IMR-90 (cell line): ENCODE results near the gene TMEM120A. TPM values are rescaled to one million over a fixed set of nuclear protein-coding genes. Genes with fewer than 3 reads are reported as not detected.

Experiments
- ATAC-seq: fragments of 200-7000 bp; cut with Tn5 transposase; 2 replicates; pipeline ENCODE4 v1.9.1; 2020; ENCODE audit warnings: low read depth, mild to moderate bottlenecking, moderate library complexity
- BruUV-seq: library from RNA; stranded (reverse); fragments of 400-500 nt; replicated peaks from 2 replicates; lab custom pipeline; 2021; lab: Mats Ljungman, UMichigan
- CTCF ChIA-PET: fragments of 300-600 bp; formaldehyde crosslinking; extraction: SDS; loops from one replicate; lab custom pipeline; 2021; ENCODE audit warnings: antibody characterized with exemption; lab: Yijun Ruan, JAX
- POLR2A ChIA-PET: fragments of 300-600 bp; sonication (Branson Sonifier 250); formaldehyde crosslinking; loops from one replicate; lab custom pipeline; 2022; ENCODE audit warnings: antibody characterized with exemption; ENCODE audit not compliant: unreplicated experiment; lab: Charles Lee
- DNase-seq: peaks from one replicate; pipeline ENCODE4 v3.0.0; 2013
- H2AFZ ChIP-seq: replicated peaks from 2 replicates; pipeline ENCODE3; 2013; ENCODE audit warnings: low read length, mild to moderate bottlenecking; ENCODE audit not compliant: poor library complexity
- H2AK5ac ChIP-seq: 2 replicates; pipeline ENCODE4 v1.6.1; 2013; ENCODE audit warnings: low read depth, low read length, inconsistent platforms
- H2AK9ac ChIP-seq: replicated peaks from 2 replicates; pipeline ENCODE3; 2013; ENCODE audit warnings: mild to moderate bottlenecking, low read depth, low read length, moderate library complexity; ENCODE audit not compliant: poor library complexity
- H2BK120ac ChIP-seq: 2 replicates; pipeline ENCODE4 v1.6.1; 2013; ENCODE audit warnings: low read depth, low read length, inconsistent platforms
- H2BK15ac ChIP-seq: 3 replicates; pipeline ENCODE4 v1.6.1; 2013; ENCODE audit warnings: low read depth, low read length, inconsistent platforms
- H2BK20ac ChIP-seq: 2 replicates; pipeline ENCODE4 v1.6.1; 2013; ENCODE audit warnings: low read depth, mild to moderate bottlenecking, inconsistent platforms, low read length, moderate library complexity
- H2BK5ac ChIP-seq: 2 replicates; pipeline ENCODE4 v1.6.1; 2013; ENCODE audit warnings: mild to moderate bottlenecking, low read depth, low read length, inconsistent platforms; ENCODE audit not compliant: poor library complexity, severe bottlenecking
- H3K14ac ChIP-seq: replicated peaks from 2 replicates; pipeline ENCODE4 v1.6.1; 2013; ENCODE audit warnings: low read depth, low read length, inconsistent platforms
- H3K18ac ChIP-seq: 2 replicates; pipeline ENCODE4 v1.6.1; 2013; ENCODE audit warnings: low read depth, low read length, control low read depth
- H3K23ac ChIP-seq: 2 replicates; pipeline ENCODE4 v1.6.1; 2013; ENCODE audit warnings: low read depth, low read length, inconsistent platforms
- H3K27ac ChIP-seq: 2 replicates; pipeline ENCODE4 v1.5.1; 2013; ENCODE audit warnings: mild to moderate bottlenecking, control low read depth, low read length; ENCODE audit not compliant: insufficient read depth
- H3K27me3 ChIP-seq: 2 replicates; pipeline ENCODE4 v1.6.1; 2013; ENCODE audit warnings: low read length; ENCODE audit not compliant: control insufficient read depth, insufficient read depth
- H3K36me3 ChIP-seq: 2 replicates; pipeline ENCODE4 v1.6.1; 2013; ENCODE audit warnings: low read length, mixed read lengths; ENCODE audit not compliant: control insufficient read depth, insufficient read depth
- H3K4ac ChIP-seq: 2 replicates; pipeline ENCODE4 v1.6.1; 2013; ENCODE audit warnings: low read depth, low read length, inconsistent platforms
- H3K4me1 ChIP-seq: 2 replicates; pipeline ENCODE4 v1.6.1; 2013; ENCODE audit warnings: low read length, mixed read lengths; ENCODE audit not compliant: control insufficient read depth, insufficient read depth
- H3K4me2 ChIP-seq: 2 replicates; pipeline ENCODE4 v1.6.1; 2013; ENCODE audit warnings: low read depth, mild to moderate bottlenecking, control low read depth, low read length, moderate library complexity
- H3K4me3 ChIP-seq: 2 replicates; pipeline ENCODE4 v1.5.1; 2013; ENCODE audit warnings: low read depth, mild to moderate bottlenecking, control low read depth, low read length, moderate library complexity; ENCODE audit not compliant: insufficient read depth
- H3K56ac ChIP-seq: 2 replicates; pipeline ENCODE4 v1.6.1; 2013; ENCODE audit warnings: low read length, inconsistent platforms; ENCODE audit not compliant: insufficient read depth; ENCODE audit errors: extremely low read depth
- H3K79me1 ChIP-seq, 2 experiments: 2 replicates each; pipeline ENCODE4 v1.6.1; 2013; ENCODE audit warnings: low read length in 2 of 2, inconsistent platforms in 1 of 2, low read depth in 1 of 2
- H3K9ac ChIP-seq: 2 replicates; pipeline ENCODE4 v1.6.1; 2013; ENCODE audit warnings: low read depth, low read length, control low read depth
- H3K9me1 ChIP-seq: 2 replicates; pipeline ENCODE4 v1.6.1; 2013; ENCODE audit warnings: low read length, inconsistent platforms; ENCODE audit not compliant: insufficient read depth
- H3K9me3 ChIP-seq: 2 replicates; pipeline ENCODE4 v1.6.1; 2013; ENCODE audit warnings: low read length; ENCODE audit not compliant: control insufficient read depth, insufficient read depth
- H4K20me1 ChIP-seq: 2 replicates; pipeline ENCODE4 v1.6.1; 2013; ENCODE audit warnings: low read length, inconsistent platforms; ENCODE audit not compliant: insufficient read depth
- H4K5ac ChIP-seq: 2 replicates; pipeline ENCODE4 v1.6.1; 2013; ENCODE audit warnings: mild to moderate bottlenecking, low read depth, low read length, control low read depth
- H4K8ac ChIP-seq, 2 experiments: 2 replicates each; pipeline ENCODE4 v1.6.1; 2013; ENCODE audit warnings: low read depth in 2 of 2, low read length in 2 of 2, control low read depth in 1 of 2, inconsistent platforms in 1 of 2
- H4K91ac ChIP-seq: 2 replicates; pipeline ENCODE4 v1.6.1; 2013; ENCODE audit warnings: low read depth, low read length, inconsistent platforms; ENCODE audit not compliant: insufficient read depth
- BHLHE40 ChIP-seq: fragments of 150-350 bp; IDR thresholded peaks from 2 replicates; pipeline ENCODE4 v1.6.1; 2016; ENCODE audit warnings: mild to moderate bottlenecking, low read depth, low read length
- USF2 ChIP-seq: fragments of 150-350 bp; IDR thresholded peaks from 2 replicates; pipeline ENCODE4 v1.6.1; 2017; ENCODE audit warnings: mild to moderate bottlenecking, antibody characterized with exemption, low read length, low read depth
- WGBS, 2 experiments: methylation state at CpG; one replicate each; pipeline versions ENCODE4 v1.1.5 to v1.1.7; 2013; ENCODE audit warnings: missing lambda C conversion rate in 2 of 2; ENCODE audit not compliant: insufficient read length in 1 of 2; ENCODE audit errors: extremely low coverage in 2 of 2; 5-methylcytosine and 5-hydroxymethylcytosine counted together
- dilution Hi-C: fragments of 300-500 bp; cut with HindIII; formaldehyde crosslinking; loops from one replicate; pipeline ENCODE4 v1.14.3; 2018; ENCODE audit warnings: low sequenced_read_pairs; ENCODE audit not compliant: unreplicated experiment
- in situ Hi-C: fragments of 300-500 bp; cut with MboI; formaldehyde crosslinking; loops from 3 replicates; pipeline ENCODE4 v1.14.3; 2019; ENCODE audit warnings: low sequenced_read_pairs, inconsistent platforms, mixed read lengths
- intact Hi-C: fragments of 100-400 bp; cut with micrococcal nuclease; formaldehyde crosslinking; loops from 2 replicates; pipeline ENCODE4 v1.10.0; 2022
- polyA plus RNA-seq, 3 experiments: library from polyadenylated mRNA; depleted of rRNA; stranded (reverse); fragments of >200 nt; gene quantifications; 2 replicates each; pipeline ENCODE4 v1.2.3, GENCODE V29; 2012; ENCODE audit warnings: low replicate concordance in 1 of 3
- total RNA-seq: library from RNA; depleted of rRNA; stranded (reverse); fragments of >200 nt; gene quantifications from 2 replicates; pipeline ENCODE4 v1.2.3, GENCODE V29; 2012

TMEM120A gene
- total and polyA plus RNA-seq, 2 of the 4 experiments (the other 2 are of a cell fraction): 32.1 to 39.3 TPM

- no peak overlapping the region for H4K5ac ChIP-seq
- no peak overlapping the region for H2BK20ac ChIP-seq
- peaks cover 11% of the 10 kb centered on the region; the same call in 1 of the 2 replicates for H3K4me1 ChIP-seq
- no peaks in the 10 kb centered on the region for H3K9me3 ChIP-seq
- H3K4ac ChIP-seq: no peak overlapping the region
- no peak overlapping the region for H3K27ac ChIP-seq
- no peak overlapping the region for H3K4me3 ChIP-seq
- H2AK9ac ChIP-seq: no peak overlapping the region
- POLR2A ChIA-PET: interaction anchor here (0.6 kb wide), 1 partner anchor 314 kb away, joined by 3 read pairs; no protein-coding TSS in a partner anchor
- TF ChIP-seq BHLHE40 (no peak), USF2 (peak; percentile 50; the same call in 1 of the 2 replicates)
- DNase-seq: no peak
- H3K36me3 ChIP-seq: peaks cover 17% of the 10 kb centered on the region; the same call in 1 of the 2 replicates
- no peak overlapping the region for H2BK15ac ChIP-seq
- 20% methylated on average over 1 of the region's 30 CpGs; no CpG with 5 or more reads in 1 of the 2 experiments for WGBS, 2 experiments
- peak overlapping the region; percentile 18 for H2AFZ ChIP-seq
- ATAC-seq: no peak
- H4K91ac ChIP-seq: no peak overlapping the region
- in situ Hi-C loops: no loop called here
- H3K4me2 ChIP-seq: no peak overlapping the region
- H2BK120ac ChIP-seq: no peak overlapping the region
- no peak overlapping the region for H2AK5ac ChIP-seq
- BruUV-seq: no TSS peak
- no peak overlapping the region for H3K18ac ChIP-seq
- H3K9me1 ChIP-seq: peaks cover 14% of the 10 kb centered on the region
- H3K14ac ChIP-seq: no peak overlapping the region
- no peak overlapping the region for H4K8ac ChIP-seq
- dilution Hi-C loops: no loop called here
- CTCF ChIA-PET: interaction anchor here (0.7 kb wide), 1 partner anchor 9 kb away, joined by 3 read pairs; no protein-coding TSS in a partner anchor
- no peak overlapping the region for H3K9ac ChIP-seq
- no peaks in the 10 kb centered on the region for H4K20me1 ChIP-seq
- no peaks in the 10 kb centered on the region for H3K27me3 ChIP-seq
- H3K23ac ChIP-seq: no peak overlapping the region
- H3K56ac ChIP-seq: no peak overlapping the region
- H3K79me1 ChIP-seq: peaks cover 0 to 37% of the 10 kb centered on the region in 2 experiments; a peak in 3 of 4 replicates
- intact Hi-C loops: loop anchor here (10.0 kb wide), 1 partner anchor 55 kb away; the partner anchor contains the start of gene POR
- no peak overlapping the region for H2BK5ac ChIP-seq
These were observed 24.5 kb downstream of the TMEM120A start for GRCh38 chr7:75969704-75970498.
